Measurements from ENCODE around the gene ERAL1. TPM values are rescaled to one million over a fixed set of nuclear protein-coding genes. Genes with fewer than 3 reads are reported as not detected.
"Not testable (repeated sequence)": the region's sequence is repeated elsewhere in the genome, so short reads cannot be mapped to it uniquely, and the experiment has no call there.

The ERAL1 gene
- total RNA-seq, 2 donors from 2014 or later = 48.6 to 68.1 TPM

GRCh38 chr17:28877150-28877711 is 22.4 kb downstream of the ERAL1 start:
- Mint-ChIP-seq H3K36me3 (ENCODE audit: insufficient read depth in 2 of 2) (peaks cover 5 to 22% of the 10 kb centered on the region in 2 donors), H3K4me1 (ENCODE audit: low read depth) (peaks cover 55% of the 10 kb centered on the region), H3K4me3 (peak overlapping the region in 1 of 2 donors; percentile 27)
- DNase-seq; ATAC-seq (replicated peaks in 1 of 2); H3K27ac Mint-ChIP-seq; H3K27me3 Mint-ChIP-seq (ENCODE audit: low read depth); H3K9me3 Mint-ChIP-seq: not testable (repeated sequence)

- H3K27me3 Mint-ChIP-seq (ENCODE audit: low read depth) = no peaks in the 10 kb centered on the region
Measured at GRCh38 chr17:28878158-28878910, 23.5 kb downstream of the ERAL1 start.

GRCh38 chr17:28878981-28879380 is 24.2 kb downstream of the ERAL1 start:
- H3K4me1 Mint-ChIP-seq (ENCODE audit: low read depth) = peaks cover 44% of the 10 kb centered on the region
- DNase-seq (peak in 1 of 2 donors; percentile 34), ATAC-seq (replicated peaks in 1 of 2) (peak in 1 of 2 donors; percentile 25)
- no peak overlapping the region for H3K27ac Mint-ChIP-seq
- peaks cover 0 to 1% of the 10 kb centered on the region in 2 donors for H3K9me3 Mint-ChIP-seq
- H3K36me3 Mint-ChIP-seq (ENCODE audit: insufficient read depth in 2 of 2) = peaks cover 5 to 24% of the 10 kb centered on the region in 2 donors
- H3K27me3 Mint-ChIP-seq (ENCODE audit: low read depth) = no peaks in the 10 kb centered on the region
- no peak overlapping the region for H3K4me3 Mint-ChIP-seq

More at GRCh38 chr17:28878158-28878910, 23.5 kb downstream of the ERAL1 start:
- H3K4me3 Mint-ChIP-seq = peak overlapping the region; percentile 20 to 31
- peaks cover 0 to 1% of the 10 kb centered on the region in 2 donors for H3K9me3 Mint-ChIP-seq
- DNase-seq (no peak), ATAC-seq (replicated peaks in 1 of 2) (peak; percentile 47 to 63)
- H3K4me1 Mint-ChIP-seq (ENCODE audit: low read depth) = peaks cover 44% of the 10 kb centered on the region
- peaks cover 5 to 24% of the 10 kb centered on the region in 2 donors for H3K36me3 Mint-ChIP-seq (ENCODE audit: insufficient read depth in 2 of 2)
- H3K27ac Mint-ChIP-seq = peak overlapping the region; percentile 86

GRCh38 chr17:28879886-28880571 is 25.2 kb downstream of the ERAL1 start:
- Mint-ChIP-seq H3K4me1 (ENCODE audit: low read depth) (peaks cover 46% of the 10 kb centered on the region), H3K27me3 (ENCODE audit: low read depth) (no peaks in the 10 kb centered on the region)
- no peak for ATAC-seq (replicated peaks in 1 of 2)

GRCh38 chr17:28880572-28880945 is 25.7 kb downstream of the ERAL1 start:
- Mint-ChIP-seq H3K4me1 (ENCODE audit: low read depth) (peaks cover 43% of the 10 kb centered on the region), H3K36me3 (ENCODE audit: insufficient read depth in 2 of 2) (peaks cover 7 to 24% of the 10 kb centered on the region in 2 donors), H3K27ac (no peak overlapping the region), H3K9me3 (peaks cover 0 to 1% of the 10 kb centered on the region in 2 donors), H3K4me3 (no peak overlapping the region), H3K27me3 (ENCODE audit: low read depth) (no peaks in the 10 kb centered on the region)
- DNase-seq (no peak), ATAC-seq (replicated peaks in 1 of 2) (no peak)

More at GRCh38 chr17:28879886-28880571, 25.2 kb downstream of the ERAL1 start:
- Mint-ChIP-seq H3K36me3 (ENCODE audit: insufficient read depth in 2 of 2) (peaks cover 5 to 24% of the 10 kb centered on the region in 2 donors), H3K9me3 (peaks cover 0 to 1% of the 10 kb centered on the region in 2 donors), H3K4me3 (no peak overlapping the region), H3K27ac (no peak overlapping the region)
- no peak for DNase-seq

- H3K4me3 Mint-ChIP-seq = no peak overlapping the region
- peaks cover 38% of the 10 kb centered on the region for H3K4me1 Mint-ChIP-seq (ENCODE audit: low read depth)
- H3K9me3 Mint-ChIP-seq = peaks cover 0 to 1% of the 10 kb centered on the region in 2 donors
- ATAC-seq (replicated peaks in 1 of 2) = no peak
- H3K36me3 Mint-ChIP-seq (ENCODE audit: insufficient read depth in 2 of 2) = peaks cover 7 to 24% of the 10 kb centered on the region in 2 donors
- no peaks in the 10 kb centered on the region for H3K27me3 Mint-ChIP-seq (ENCODE audit: low read depth)
- DNase-seq = no peak
- H3K27ac Mint-ChIP-seq = no peak overlapping the region
Measured at GRCh38 chr17:28881533-28882056, 26.8 kb downstream of the ERAL1 start.

GRCh38 chr17:28882154-28882895 is 27.5 kb downstream of the ERAL1 start:
- Mint-ChIP-seq H3K27ac (no peak overlapping the region), H3K27me3 (ENCODE audit: low read depth) (no peaks in the 10 kb centered on the region), H3K4me3 (no peak overlapping the region), H3K36me3 (ENCODE audit: insufficient read depth in 2 of 2) (peaks cover 7 to 24% of the 10 kb centered on the region in 2 donors), H3K9me3 (peaks cover 0 to 1% of the 10 kb centered on the region in 2 donors), H3K4me1 (ENCODE audit: low read depth) (peaks cover 31% of the 10 kb centered on the region)
- no peak for DNase-seq
- no peak for ATAC-seq (replicated peaks in 1 of 2)

- H3K27ac Mint-ChIP-seq = peak overlapping the region; percentile 25
- no peaks in the 10 kb centered on the region for H3K27me3 Mint-ChIP-seq (ENCODE audit: low read depth)
- DNase-seq (no peak), ATAC-seq (replicated peaks in 1 of 2) (no peak)
- peaks cover 13% of the 10 kb centered on the region for H3K4me1 Mint-ChIP-seq (ENCODE audit: low read depth)
- no peak overlapping the region for H3K4me3 Mint-ChIP-seq
- peaks cover 4 to 12% of the 10 kb centered on the region in 2 donors for H3K36me3 Mint-ChIP-seq (ENCODE audit: insufficient read depth in 2 of 2)
- H3K9me3 Mint-ChIP-seq = no peaks in the 10 kb centered on the region
Measured at GRCh38 chr17:28883967-28884702, 29.3 kb downstream of the ERAL1 start.

- H3K27ac Mint-ChIP-seq = no peak overlapping the region
Measured at GRCh38 chr17:28885363-28885762, 30.5 kb downstream of the ERAL1 start.

GRCh38 chr17:28885951-28886350 is 31.1 kb downstream of the ERAL1 start:
- no peak for DNase-seq
- Mint-ChIP-seq H3K27me3 (ENCODE audit: low read depth) (no peaks in the 10 kb centered on the region), H3K9me3 (no peaks in the 10 kb centered on the region), H3K27ac (no peak overlapping the region), H3K4me1 (ENCODE audit: low read depth) (peaks cover 24% of the 10 kb centered on the region), H3K4me3 (no peak overlapping the region), H3K36me3 (ENCODE audit: insufficient read depth in 2 of 2) (peaks cover 2 to 11% of the 10 kb centered on the region in 2 donors)
- no peak for ATAC-seq (replicated peaks in 1 of 2)

More at GRCh38 chr17:28885363-28885762, 30.5 kb downstream of the ERAL1 start:
- Mint-ChIP-seq H3K36me3 (ENCODE audit: insufficient read depth in 2 of 2) (peaks cover 2 to 9% of the 10 kb centered on the region in 2 donors), H3K4me1 (ENCODE audit: low read depth) (peaks cover 18% of the 10 kb centered on the region), H3K4me3 (no peak overlapping the region), H3K9me3 (no peaks in the 10 kb centered on the region), H3K27me3 (ENCODE audit: low read depth) (no peaks in the 10 kb centered on the region)
- ATAC-seq (replicated peaks in 1 of 2) (no peak), DNase-seq (no peak)

- no peak overlapping the region for H3K4me3 Mint-ChIP-seq
- H3K9me3 Mint-ChIP-seq = no peaks in the 10 kb centered on the region
- no peak overlapping the region for H3K27ac Mint-ChIP-seq
- H3K4me1 Mint-ChIP-seq (ENCODE audit: low read depth) = peaks cover 41% of the 10 kb centered on the region
- no peak for ATAC-seq (replicated peaks in 1 of 2)
- peaks cover 5 to 8% of the 10 kb centered on the region in 2 donors for H3K36me3 Mint-ChIP-seq (ENCODE audit: insufficient read depth in 2 of 2)
- DNase-seq = no peak
- H3K27me3 Mint-ChIP-seq (ENCODE audit: low read depth) = no peaks in the 10 kb centered on the region
Measured at GRCh38 chr17:28887871-28888471, 33.2 kb downstream of the ERAL1 start.
